Measurements from ENCODE around the gene DEAF1.

DNA sequence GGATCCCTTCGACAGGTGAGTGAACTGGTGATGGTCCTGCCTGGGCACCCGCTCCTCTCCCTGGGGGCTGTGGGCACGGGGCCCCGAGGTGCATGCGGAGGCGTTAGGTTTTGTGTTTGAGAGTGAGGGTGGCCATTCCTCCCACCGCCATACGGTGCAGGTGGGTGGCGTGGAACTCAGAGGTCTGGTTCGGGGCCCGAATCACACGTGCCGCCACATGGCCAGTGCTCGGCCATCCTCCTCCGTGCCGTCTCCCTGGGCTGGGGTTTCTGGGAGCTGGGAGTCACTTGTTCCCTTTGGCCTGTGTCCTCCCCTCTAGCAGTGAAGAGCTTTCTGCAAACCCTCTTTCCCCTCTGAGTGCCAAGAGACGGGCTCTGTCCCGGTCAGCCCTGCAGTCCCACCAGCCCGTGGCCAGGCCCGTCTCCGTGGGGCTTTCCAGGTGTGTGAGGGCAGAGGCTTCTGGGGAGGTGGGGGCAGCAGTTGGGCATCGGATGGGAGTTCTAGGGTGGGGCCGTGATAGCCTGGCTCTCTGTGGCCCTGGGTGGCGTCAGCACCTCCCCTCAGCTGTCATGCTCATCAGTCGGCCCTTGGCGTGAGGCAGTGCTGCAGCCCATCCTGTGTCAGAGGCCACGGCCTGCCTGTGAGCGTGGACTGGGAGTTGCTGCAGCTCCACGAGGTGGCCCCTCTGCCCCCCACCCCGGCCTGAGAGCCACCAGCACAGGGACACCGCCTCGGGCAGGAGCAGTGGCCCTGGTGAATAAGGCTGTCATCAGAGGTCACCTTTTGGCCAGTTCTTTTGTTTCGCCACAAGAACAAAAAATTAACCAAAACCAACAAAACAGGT, 89.5 kb downstream of the DEAF1 start:
- TF ChIP-seq, protein P1, sequence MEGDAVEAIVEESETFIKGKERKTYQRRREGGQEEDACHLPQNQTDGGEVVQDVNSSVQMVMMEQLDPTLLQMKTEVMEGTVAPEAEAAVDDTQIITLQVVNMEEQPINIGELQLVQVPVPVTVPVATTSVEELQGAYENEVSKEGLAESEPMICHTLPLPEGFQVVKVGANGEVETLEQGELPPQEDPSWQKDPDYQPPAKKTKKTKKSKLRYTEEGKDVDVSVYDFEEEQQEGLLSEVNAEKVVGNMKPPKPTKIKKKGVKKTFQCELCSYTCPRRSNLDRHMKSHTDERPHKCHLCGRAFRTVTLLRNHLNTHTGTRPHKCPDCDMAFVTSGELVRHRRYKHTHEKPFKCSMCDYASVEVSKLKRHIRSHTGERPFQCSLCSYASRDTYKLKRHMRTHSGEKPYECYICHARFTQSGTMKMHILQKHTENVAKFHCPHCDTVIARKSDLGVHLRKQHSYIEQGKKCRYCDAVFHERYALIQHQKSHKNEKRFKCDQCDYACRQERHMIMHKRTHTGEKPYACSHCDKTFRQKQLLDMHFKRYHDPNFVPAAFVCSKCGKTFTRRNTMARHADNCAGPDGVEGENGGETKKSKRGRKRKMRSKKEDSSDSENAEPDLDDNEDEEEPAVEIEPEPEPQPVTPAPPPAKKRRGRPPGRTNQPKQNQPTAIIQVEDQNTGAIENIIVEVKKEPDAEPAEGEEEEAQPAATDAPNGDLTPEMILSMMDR (IDR thresholded peaks at IDR 0.05): no peak
- no peak for TF ChIP-seq POLR2A (IDR thresholded peaks at IDR 0.05)

Measured in body of pancreas (tissue), 4 donors.